Stimulated activated CD8-positive, alpha-beta memory T cell treated with anti-CD3 and anti-CD28 coated beads, Interleukin-15, amount 100 ng/mL, for 1 hour (primary cell): ENCODE measurements around the gene RPP25L.

Experiments used
- DNase-seq: peaks from one replicate; pipeline ENCODE4 v3.0.0-alpha.2; 2020; ENCODE audit warnings: low read depth

RPP25L gene

DNA sequence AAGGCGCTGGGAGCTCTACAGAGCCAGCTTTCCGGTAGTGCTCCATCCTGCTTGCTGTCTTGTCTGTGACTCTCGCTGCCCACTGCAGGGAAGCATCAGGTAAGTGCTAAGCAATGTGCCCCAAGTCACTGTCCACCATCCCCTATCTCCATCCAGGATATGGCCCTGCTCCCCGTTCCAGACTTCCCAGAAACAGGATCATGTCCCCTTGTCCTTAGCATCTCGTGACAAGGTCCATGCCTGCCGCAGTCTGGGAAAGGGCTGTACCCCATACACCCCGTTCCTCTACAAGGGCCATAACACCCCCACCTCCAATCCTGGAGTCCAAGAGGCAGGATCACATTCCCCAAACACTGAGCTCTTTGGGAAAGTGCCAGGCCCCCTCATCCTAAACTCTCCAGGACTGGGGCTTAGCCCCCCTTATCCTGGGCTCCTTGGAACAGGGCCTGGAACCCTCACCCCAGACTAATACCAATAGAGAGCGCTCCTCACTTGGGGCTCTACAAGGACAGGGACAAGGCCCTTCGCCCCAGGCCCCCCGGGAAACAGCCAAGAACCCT is 566 bp downstream of the RPP25L start:
- DNase-seq: no peak

DNA sequence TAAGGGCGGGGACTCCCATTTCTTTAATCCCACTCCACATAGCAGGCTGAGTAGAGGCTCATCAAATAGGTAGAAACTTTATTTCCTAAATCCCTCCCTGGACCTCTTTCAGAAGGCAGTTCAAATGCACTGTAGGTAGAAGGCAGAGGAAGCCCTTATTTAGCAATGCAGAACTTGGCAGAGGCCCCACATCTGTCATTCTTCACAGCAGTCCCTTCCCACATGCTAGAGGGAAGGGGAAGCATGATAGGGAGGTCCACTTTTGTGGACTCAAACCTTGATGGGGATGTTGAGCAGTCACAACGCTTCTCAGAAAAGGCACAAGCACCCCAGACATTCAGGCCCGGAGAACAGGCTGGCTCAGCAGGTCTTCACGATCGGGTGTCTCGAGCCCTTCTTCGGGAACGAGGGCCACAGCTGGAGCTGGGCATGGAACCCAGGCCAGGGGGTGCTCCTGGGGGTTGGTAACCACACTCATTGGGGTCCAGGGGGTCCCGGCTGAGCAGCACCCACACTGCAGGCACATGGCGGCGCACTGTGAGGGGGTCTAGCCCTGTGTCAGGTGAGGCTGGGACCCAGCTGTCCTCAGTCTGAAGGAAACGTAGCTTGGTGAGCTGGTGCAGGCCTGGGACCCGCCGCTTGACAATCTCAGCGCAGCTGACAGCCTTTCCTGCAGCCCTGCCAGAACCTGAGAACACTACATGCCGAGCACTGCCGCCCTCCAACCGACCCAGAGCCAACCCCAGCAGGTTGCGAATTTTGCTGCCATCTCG is 1.3 kb downstream of the RPP25L start:
- DNase-seq: no peak

DNA sequence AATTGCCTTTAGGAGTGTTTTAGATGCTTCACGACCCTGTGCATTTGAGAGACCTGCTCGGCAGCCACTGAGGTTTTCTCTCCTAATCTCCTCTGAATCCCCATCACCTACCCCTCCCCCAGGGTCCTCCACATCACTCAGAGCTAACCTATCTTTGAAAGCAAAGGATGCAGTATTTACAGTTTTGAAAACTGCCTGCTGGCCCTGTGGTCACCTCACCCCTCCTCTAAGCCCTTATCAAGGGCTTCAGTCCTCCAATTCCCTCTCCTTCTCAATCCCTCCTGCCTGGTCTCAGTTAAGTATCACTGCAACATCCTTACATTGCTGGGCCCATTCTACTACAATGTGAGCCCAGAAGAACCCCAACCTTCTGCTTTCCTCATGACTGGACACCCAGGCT is 4.6 kb downstream of the RPP25L start:
- no peak for DNase-seq

DNA sequence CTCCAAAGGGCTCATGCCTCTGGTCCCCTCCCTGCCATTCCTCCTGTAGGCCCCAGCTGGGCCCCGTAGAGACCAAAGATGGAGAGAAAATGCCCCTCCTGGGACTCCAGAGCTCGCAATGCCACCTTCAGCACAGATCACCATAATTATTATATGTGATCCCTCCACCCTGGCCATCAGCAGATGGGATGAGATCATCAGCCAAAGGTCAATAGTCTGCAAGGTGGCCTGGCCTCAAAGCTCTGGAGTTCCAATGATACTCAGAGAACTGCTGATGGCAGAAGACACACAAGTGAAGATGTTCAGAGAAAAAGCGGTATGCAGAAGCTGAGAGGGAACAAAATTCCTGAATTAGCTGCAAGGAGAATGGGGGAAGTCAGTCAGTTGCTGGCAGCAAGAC is 5.0 kb downstream of the RPP25L start:
- DNase-seq: no peak

DNA sequence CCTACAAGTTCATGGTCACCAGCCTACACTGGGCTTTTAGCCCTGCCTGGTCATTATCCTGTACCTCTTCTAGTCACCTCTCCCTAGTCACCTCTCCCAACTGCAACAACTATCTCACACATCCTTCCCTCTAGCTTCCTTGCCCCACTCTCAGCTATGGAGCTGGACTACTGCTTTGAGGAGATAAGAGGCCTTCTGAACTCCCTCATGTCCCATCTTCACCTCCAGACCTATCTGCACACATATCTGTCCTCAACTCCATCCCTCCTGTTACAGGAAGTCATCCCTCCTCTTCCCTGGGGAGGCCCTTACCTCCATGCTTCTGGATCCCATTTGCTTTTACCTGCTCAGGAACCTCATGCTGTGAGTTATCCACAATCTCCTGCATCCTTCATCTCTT is 5.7 kb downstream of the RPP25L start:
- DNase-seq: no peak

DNA sequence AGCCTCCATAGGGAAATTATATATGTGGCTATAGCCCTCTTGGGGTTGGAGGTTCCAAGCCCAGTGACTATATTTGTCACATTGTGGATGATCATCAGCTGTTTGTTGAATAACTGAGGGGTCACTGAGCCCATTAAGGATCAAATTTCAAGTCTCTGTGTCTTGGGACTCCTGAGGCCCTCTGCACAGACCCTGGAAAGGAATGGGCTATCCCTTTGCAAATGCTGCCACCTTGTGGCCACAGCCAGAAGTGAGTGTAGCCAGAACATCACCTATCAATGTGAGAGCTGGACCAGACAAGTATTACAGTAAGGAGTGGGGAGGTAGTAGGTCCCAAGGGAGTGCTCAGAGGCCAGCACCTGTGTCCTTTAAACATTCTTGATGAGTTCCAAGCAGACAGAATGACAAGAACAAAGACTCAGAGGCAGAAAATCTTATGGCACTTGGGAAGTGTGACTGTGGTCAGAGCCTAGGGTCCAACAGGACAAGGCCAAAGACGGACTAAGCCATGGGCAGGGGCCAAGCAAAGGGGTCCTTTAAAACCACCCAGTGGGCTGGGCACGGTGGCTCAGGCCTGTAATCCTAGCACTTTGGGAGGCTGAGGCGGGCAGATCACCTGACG is 8.2 kb downstream of the RPP25L start:
- peak; percentile 75 for DNase-seq

DNA sequence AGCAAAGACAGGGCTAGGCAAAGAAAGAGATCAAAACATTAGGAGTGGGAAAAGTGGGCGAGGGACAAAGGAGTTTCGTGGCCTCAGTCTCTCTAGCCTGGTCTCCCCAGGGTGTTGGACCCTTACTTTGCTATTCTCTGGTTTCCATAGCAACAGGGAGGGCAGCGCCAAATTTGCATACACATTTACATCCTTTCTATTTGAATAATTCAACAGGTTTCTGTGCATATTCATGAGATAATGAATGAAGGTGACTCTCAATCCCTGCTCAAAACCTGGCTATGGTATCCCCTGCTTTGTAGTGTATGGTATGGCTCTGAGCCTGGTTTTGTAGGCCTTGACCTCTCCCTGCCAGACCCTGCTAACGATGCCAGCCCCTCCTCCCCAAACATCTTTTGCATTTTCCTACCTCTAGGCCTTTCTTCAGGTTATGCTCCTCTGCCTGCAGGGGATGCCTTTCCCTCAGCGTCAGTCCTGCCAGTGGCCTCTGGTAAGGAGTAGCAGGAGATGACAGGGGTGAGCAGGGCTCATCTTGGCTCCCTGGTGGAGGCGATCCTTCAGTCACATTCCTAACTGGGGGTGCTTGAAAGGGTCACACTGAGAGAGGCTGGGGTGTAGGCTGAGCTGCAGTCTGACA is 9.8 kb downstream of the RPP25L start:
- DNase-seq: no peak

DNA sequence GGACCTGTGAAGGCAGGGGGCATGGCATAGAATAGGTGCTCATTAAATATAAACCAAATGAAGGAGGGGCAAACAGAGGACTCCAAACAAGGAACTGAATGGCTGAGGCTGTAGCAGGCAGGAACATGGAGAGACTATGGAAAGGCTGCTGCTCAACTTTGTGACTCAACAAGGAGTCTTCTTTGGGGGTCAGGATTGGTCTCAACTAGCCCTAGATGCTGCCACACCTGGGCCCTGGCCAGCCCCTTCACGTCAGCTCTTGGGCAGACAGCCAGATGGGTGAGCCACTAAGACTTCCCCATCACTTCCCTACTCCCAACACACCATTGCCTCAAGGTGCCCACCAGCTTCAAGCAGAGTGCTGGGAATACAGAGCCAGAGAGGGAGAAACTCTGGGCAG is 11.0 kb downstream of the RPP25L start:
- no peak for DNase-seq

DNA sequence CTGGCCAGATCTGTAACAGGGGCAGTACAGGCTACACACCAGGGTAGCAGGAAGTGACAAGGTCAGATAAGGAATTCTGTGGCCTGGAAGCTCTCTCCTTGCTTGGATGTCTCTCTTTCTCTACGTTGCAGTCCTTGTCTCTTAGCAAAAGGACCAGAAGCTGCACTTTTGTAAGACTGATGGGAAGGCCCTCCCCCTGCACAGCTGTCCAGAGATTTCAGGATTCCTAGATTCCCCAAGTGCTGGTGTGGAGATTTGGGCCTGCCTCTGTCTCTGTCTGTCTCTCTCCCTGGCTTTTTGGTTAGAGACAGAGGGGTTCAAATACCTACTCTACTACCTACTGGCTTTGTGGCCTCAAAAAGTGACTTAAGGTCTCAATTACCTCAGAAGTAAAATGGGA is 12.4 kb downstream of the RPP25L start:
- DNase-seq: no peak

DNA sequence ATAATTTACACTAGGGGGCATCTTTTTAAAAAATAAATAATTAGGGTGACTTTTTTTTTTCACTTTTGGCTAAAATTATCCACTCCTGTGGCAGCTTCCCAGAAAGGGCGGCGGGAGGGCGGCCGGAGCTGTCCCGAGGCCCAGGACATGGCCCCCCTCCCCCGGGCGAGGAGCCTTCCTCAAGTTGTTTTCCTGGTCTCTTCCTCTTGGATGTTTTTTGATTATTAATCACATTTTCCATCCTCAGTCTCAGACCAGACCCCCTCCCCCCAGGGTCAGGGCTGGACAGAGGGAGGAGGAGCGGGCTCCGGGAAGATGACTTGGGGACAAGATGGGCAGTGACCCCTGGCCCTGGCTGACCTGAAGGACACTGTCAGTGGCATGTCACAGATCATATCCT is 17.7 kb downstream of the RPP25L start:
- no peak for DNase-seq

DNA sequence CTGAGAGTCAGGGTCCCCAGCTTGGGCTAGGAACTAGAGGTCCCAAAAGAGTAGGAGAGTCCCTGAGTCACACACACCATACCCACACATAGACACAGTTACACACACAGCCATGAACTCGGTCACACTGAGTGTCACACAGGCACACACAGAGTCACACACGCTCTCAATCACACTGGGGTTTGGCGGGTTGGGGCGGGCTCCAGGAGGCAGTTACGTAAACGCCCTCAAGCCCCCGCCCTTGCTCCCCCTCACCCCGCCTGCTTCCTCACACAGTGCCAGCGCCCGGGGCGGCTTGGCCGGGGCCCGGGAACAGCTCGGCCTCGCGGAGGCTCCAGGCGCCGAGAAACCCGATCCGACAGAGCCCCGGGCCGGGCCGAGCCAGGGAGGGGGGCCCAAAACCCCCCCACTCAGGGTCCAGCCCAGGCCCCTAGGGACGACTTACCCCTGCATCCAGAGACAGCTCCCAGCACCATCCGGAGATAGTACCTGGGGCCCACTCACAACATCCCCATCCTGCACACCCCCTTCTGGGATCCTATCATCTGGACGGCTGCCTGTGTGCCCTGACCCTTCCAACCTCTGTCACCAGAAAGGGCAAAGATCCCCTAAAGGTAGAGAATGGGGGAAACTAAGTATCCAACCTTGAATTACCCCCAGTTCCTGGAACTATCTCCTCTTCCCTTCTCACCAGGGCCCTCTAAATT is 18.8 kb downstream of the RPP25L start:
- no peak for DNase-seq

DNA sequence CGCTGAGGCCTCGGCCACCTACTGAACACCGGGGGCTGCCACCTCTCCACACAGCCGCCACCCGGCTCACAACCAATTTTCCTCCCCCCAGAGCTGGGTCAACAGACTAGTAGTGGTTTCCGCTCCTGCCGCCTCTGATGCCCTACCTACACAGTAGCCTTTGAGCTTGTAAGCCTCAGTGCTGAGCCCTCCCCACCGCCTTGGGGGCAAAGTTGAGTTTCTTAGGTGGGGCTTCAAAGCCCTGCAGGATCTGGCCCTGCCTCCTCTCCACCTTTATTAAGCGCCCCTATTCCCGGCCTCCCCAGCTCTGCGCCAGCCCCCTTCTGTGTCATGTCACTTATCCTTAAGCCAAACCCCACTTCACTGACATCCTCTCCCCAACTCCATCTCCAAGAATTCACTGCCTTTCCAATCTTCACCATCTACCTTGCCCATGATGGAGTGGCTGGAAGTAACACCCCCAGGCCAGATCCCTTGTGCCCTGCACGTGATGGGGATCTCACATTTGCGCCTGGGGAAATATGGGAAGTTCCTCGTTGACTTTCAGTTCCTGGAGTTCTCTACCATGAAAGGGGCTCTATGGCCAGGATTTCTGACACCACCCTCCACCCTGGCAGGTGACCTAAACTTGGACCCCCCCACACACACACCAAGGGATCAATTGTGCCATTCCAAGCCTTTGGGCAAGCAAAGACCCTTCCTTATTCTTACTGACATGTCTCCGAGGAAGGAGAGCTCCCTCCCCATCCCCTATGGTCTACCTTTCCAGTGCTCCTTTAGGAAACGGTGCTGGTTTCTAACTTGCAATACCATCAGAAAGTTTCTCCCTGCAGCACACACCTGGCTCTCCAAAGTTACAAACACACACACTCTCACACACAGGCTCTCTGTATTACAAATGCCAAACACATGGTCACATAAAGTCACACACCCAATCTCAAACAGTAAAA is 19.7 kb downstream of the RPP25L start:
- DNase-seq: no peak

DNA sequence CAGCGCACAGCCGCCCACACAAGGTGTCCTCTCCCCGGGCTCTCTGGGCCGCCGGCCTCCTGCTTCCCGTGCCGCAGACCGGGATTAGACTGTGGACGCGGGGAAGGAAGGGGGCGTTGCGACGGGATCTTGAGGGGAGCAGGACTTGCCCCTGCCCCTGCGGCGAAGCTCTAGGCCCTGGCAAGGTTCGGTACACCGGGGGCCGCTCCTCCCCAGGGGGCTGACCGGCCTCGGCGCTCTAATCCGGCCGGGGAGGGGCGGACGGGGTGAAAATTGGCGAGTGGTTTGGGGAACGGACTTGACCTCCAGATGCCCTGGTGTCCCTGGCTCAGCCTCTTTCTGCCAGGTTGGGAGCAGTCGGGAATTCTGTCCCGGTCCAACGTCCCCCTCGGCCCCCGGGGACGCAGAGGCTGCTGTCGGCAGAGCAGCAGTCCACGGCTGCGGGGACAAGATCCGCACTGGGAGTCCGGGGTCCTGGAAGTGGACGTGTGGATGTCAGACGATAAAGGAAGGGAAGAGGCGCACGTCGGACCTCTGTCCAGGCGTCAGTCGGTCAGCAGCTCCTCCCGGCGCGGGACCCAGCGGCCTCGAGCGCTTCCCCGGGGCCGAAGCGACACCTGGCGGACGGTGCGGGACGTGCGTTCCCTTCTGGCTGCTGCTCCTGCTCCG is 20.5 kb downstream of the RPP25L start:
- peak; percentile 68 for DNase-seq

DNA sequence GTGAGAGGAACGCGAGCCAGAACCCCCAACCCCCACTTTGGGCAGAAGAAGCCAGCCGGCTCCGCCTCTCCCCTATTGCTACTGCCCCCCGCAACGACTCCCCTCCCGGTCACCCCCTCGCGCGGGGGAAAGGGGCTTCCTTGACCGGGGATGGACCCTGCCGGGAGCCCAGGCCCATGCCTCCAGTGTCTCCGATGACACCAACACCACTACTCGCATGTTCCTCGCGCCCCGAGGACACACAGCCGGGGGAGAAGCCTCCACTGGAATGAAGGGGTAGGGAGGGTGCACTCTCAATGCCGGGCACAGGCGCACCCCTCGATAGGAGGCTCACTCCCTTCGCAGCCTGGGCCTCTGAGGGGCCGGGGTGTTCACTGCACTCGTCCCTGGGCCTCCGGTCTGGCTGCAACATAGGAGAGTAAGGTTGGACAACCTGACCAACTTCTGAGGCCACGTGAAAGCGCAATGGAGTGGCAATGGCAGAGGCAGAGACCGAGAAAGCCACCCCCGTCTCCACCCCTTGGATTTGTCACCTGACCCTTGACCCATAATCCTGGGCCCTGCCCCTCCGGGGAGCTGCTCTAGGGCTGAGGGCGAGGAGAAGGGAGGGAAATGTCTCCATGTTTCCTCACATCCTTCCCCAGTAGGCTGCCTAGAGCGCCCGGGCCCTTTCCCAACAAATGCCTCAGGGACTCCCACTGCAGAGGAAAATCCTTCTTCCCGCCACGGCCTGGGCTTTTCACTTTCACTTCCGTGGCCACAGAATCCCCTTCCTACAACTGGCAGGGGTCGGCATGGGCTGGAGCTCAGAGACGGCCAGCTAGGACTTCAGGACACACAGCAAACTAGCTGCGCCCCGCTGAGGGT is 21.3 kb downstream of the RPP25L start:
- DNase-seq: no peak

DNA sequence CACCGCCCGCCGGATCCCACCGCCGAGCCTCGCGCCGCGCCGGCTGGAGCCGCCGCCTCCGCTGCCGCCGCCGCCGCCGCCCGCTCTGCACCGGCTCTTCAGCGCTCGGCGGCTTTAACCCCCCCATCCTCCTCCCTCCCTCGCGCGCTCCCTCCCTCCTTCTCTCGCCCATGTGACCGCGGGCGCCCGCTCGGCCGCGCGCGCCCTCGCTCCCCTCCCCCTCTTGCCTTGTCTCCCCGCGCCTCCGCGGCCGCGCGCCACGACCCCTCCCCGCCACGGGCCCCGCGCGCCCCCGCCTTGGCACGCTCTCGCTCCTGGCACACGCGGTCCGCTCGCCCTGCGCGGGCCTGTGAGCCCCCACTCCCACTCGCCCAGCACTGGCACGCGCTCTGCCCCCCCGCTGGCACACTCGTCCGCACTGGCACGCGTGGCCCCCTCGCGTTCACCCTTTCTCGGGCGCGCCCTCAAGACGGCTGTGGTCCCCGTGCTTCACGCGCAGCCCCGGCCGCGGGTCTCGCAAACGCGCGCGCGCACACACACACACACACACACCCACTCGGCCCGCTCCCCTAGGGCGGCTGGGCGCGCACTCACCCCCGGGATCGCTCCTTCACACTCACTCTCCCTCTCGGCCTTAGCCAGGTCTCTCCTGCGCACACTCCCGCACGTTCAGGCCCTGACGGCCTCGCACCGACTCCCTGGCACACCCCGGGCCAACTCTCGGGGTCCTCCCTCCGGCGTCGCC is 22.1 kb downstream of the RPP25L start, which contains the start of gene CNTFR:
Gene CNTFR, minus strand, starts transcription at position 89 of the 745 bp plus-strand sequence. CDS start 20,743 bp downstream, outside the sequence.
- DNase-seq: no peak

DNA sequence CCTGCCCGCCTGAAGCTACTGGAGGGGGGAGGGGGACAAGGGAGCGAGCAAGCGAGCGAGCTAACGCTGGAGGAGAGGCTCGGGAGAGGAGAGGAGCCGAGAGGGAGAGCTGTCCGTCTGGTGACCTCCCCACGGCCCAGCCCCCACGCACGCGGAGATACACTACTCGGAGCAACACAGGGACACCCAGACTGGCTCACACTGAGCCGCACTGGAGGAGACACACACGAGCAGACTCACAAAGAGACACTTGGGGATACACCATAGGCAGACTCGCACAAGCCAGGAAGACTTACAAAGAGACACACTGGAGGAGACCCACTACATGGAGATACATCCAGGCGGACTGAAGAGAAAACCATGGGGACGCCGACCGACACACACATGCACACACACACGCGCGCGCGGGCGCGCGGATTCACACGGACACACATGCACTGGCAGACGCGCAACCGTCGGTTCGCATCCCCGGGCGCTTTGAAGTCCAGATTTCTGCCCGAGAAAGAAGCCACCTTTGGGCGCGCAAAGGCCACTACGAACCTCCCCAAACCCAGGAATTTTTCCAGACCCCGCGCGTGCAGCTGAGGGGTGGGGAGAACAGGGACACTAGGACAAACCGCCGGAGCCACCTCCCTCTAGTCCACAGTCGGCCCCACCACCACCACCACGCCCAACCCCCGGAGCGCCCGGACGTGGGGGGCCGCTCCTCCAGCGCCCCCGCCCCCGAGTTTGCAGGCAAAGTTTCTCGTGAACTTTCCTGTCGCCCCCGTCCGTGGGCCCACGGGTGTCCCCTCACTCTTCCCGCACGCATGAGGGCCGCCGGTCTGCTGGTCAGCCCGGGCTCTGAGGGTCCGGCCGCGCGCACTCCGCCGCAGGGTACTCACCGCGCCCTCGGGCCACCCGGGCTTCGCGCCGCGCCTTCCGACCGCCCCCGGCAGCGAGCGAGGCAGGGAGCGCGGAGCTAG is 22.9 kb downstream of the RPP25L start:
- DNase-seq: no peak

DNA sequence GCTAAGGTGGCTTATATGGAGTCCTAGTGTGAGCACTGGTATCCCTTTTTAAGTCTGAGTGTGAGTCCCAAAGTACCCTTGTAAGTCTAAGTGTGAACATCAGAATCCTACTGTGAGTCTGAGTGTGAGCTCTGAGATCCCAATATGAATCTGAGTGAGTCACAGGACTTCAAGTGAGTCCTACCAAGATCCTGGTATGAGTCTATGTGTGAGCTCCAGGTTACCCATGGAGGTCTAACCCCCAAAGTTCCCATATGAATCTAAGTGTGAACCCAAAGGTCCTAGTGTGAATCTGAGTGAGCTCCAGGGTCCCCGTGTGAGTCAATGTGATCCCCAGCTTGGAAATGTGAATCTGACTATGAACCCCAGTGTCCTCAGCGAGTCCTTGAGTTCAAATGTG is 24.6 kb downstream of the RPP25L start:
- DNase-seq: no peak
